Hepatic stellate cell (primary cell): Measurements from ENCODE around the gene NRAP.

Source experiments
- DNase-seq: peaks from one replicate; pipeline ENCODE4 v3.0.0; 2011; ENCODE audit warnings: low spot score

Gene NRAP

DNA sequence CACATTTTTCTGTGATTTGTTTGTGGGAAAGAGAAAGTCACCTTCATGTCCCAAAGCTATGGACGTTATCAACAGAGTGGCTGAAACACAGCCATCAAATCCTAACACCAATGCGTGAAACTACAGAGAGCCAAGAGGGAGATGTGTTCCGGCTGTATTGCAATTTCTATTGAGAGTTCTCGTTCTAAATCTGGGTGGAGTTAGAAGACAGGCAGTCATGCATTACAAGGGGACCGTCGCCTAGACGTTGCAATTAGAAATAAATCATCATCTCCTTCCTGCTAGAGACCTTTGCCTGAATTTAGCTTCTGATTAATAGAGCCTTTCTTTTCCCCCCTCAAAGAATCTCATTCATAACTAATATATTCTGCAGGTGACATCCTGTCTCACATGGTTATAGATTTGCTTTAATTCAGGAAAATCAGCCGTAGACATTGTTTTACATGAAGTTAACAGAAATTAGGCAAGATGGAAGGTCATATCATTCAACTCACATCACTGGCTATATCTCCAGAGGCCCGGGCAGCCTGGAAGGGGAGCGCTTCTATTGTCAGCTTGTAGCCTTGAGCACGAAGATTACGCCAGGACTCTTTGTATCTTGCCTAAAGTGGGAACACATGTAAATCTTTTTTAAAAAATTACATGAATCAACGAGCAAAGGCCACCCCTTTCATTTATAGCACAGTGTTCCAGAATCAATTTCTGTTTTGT, 58.4 kb downstream of the NRAP start:
- DNase-seq, result no peak

DNA sequence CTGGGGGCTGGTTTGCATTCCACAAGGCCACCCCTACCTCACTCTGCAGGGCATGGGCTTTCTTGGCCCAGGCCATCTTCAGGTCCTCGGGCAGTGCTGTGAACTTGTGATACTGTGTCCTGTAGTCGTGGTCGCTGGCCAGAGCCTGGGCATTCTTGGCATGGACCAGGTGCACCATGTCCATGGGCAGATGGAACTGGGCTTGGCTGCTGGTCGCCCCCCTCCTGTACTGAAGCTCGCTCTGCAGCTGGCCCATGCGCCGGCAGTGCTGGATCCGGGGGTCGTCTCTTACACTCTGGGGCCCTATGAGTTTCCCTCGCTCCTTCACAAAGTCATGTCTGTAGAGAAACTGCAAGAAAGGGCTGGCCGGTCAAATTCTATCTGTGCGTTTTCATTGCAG, 59.3 kb downstream of the NRAP start:
- no peak for DNase-seq

DNA sequence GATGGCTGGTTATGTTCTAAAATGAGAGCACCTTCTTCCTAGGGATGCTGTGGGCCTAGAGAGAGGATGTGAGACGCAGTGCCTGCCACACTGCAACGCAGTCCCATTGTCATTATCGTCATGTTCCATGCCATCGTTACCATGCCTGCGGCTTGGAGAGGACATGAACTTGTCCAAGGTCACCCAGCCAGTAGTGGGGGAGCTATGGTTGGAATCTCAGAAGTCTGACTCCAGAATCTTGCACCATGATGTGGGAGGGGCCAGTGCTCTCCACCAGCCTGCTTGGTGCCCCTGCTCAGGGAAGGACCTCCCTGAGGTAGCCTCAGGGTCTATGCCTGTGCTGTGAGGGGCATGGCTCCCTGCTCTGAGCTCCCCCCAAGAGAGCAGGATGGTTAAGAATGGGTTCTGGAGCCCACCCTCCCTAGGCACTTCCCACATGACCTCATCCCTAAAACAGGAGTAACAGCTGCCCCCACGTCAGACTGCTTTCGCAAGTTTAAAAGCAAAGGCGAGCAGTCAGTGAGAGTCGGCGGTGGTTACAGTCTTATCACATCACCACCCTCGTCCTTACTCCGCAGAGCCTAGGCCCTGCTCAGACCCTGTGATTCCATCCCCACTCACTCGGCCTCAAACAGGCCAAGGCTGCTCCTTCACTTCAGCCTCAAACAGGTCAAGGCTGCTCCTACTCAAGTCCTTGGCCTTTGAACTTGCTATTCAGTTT, 60.6 kb downstream of the NRAP start:
- no peak for DNase-seq

DNA sequence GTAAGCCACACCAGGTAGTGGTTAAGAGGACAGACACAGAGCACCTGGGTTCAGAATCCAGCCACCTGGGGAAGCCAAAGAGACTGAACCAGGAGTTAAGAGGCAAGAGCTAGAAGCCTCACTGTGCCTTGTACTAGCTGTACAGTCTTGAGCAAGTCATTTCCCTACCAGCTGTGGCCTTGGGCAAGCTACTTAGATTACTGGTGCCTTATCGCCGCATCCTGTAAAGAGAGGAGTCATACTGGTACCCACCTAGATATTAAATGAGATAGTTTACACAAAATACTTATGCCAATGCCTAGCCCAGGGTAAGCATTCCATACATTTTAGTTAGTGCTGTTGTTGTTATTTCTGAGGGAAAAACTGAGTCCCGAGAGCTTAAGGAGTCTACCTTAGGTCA, 63.3 kb downstream of the NRAP start:
- no peak for DNase-seq

DNA sequence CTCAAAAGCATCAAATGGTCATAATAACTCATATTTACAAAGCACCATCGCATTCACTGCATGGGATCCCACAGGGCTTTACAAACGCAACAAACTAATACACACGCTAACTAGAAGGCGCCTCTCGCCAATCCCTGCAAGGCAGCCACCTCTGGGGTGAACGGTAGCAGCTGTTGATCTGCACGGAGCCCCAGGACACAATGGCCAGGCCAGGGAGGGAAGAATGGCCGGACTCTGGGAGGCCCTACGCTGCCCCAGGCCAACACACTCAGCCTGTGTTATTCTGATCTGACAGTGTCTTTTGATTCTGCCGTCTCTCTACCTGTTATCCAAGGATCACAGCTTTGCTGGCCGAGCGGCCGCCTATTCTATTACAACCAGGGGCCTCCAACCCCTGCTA, 69.2 kb downstream of the NRAP start:
- DNase-seq, result no peak

DNA sequence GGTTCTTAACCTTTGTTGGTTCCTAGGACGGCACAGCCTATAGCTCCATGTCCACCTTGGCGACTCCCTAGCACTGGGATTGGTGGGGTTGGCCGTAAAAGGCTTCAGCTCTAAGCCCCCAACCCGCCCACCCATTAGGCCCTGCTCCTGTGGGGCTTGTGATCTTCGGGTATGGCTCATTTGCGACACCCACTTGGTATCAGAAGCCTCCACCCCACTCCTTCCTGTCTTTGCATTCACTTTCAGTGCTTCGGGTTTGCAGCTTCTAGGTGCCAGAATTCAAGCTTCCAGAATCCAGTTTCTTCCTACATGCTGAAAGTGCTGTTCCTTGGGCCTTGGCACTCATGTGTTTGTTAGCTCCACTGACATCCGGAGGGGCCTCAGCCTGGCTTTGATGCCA, 71.5 kb downstream of the NRAP start:
- DNase-seq, result no peak

DNA sequence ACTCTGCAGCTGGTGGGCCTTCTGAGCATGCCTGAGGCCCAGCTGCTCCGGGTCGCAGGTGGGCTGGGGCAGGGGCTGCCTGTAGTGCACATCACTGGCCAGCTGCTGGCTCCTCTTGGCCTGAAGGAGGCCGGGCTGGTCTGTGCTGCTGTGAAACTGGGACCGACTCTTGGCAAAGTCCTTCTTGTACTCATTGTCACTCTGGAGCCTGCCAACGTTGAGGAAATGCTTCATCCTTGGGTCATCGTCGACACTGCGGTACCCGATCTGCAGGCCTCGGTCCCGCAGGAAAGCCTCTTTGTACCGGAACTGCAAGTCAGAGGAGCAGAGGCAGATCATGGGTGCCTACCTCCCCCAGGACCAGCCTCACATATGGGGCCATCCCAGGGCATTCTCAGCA, 73.3 kb downstream of the NRAP start:
- DNase-seq, result no peak

DNA sequence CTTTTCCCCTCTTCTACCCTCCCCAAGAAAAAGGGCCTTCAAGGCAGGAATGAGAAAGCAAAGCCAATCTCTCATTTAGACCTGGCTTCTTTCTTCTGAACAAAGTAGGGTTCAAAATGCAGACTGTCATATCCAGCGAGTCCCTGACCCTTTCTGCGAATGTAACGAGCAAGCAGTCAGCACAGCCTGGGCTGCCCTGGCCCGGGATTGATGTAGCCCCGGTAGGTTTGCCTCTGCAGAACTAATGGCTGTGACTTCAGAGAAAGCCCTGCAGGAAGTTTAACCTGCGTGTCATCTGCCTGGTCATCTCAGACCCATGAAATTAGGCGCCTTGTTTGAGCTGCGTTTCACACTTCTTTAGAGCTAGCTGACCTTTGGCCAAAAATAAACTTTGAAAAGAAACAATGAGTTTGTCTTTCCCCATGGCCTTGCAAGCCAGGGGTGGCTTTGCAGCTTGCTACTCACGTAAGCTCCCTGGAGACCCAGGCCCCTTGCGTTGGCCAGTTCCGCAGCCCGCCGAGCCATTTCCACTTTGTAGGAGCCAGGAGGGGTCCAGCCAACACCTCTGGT, 74.6 kb downstream of the NRAP start:
- no peak for DNase-seq

DNA sequence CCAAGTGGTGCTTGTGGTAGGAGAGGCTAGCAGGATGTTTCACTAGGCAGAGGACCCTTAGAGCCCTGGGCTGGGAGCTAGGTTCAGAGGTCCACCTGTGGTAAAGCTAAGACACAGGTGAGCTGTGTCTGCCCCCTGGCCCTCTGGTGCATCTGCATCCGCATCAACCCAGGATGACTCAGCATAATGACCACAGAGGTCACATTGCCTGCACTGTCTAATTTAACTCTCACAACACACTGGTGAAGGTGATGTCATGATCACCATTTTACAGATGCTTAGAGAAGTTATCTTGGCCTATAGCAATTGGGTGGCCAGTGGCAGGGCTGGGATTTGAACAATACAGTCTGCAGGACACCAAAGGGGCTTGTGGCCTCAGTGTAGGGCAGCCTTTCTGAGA, 77.9 kb downstream of the NRAP start:
- no peak for DNase-seq

DNA sequence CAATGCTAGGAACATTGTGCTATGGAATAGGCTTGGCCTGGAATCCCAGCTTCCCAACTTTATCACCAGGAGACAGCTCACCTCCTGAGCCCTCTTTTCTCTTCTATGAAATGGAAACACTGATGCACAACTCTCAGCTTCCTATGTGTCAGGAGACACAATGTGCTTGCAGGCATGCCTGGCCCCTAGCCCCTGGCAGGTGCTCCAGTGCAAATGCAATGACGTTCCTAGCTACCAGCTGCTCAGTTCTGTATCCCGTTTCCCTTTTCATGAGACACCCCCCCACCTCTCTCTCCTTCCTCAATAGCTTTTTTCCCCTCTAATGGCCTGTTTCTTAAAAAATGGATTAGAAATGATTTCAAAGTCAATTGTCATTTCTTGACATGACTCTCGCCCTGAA, 80.3 kb downstream of the NRAP start:
- no peak for DNase-seq

DNA sequence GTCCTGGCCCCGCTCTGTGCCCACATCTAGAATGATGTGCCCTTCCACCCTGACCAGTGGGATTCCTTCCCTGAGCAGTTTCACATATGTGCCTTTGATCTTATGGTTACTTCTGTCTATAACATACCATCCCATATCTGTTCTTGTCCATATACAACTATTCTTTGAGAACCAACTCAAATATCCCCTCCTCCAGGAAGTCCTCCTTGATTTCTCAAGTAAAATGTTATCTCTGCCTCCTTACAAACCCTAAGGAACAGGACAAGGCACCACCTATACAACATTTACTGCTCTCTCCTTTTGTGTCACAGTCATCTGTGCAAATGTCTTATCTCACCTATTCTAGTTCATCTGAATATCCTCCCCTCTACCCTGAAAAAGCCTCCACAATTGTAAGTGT, 82.7 kb downstream of the NRAP start:
- DNase-seq, result no peak

DNA sequence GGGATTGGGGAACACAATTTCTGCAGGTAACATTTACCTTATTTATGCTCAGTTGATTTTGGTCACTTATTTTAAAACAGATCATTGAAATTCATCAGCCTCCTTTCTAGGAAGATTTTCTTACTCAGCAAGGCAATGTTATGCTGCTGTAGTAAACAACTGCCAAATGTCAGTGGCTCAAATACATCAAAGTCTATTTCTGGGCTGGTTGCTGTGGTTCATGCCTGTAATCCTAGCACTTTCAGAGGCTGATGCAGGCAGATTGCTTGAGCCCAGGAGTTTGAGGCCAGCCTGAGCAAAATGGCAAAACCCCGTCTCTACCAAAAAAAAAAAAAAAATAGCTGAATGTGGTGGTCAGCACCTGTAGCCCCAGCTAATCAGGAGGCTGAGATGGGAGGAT, 85.1 kb downstream of the NRAP start:
- DNase-seq, result no peak

DNA sequence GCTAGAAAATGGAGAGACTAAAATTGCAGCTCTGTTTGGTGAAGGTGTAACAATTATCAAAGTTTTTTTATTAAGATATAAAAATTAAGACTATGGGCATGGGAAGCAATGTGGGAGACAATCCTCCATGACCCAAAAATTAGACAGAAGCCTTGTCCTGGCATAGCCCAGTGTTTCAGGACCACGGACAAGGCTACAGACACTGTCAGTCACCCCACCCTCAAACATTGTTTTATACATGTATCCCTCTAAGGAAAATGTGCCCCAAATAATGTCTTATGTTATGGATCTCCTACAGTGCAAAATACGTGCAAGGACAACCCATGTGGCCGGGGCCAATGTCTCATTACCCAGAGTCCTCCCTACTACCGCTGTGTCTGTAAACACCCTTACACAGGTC, 87.0 kb downstream of the NRAP start:
- DNase-seq, result no peak

DNA sequence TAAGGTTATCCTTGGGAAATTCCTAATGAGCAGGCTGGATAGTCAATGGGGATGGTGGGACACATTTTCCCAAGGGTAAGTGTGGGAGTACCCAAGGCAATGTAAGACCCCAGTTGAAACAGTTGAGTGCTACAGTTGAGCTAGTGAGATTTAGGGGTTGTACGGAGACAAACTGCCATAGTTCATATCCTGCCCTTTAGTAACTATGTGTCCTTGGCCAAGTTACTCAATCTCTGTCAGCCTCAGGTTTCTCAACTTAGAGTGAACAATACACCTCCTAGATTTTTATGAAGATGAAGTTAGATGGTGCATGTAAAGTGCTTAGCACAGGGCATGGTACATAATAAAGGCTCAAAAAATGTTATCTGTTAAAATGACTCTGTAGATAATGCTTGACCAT, 90.5 kb downstream of the NRAP start:
- no peak for DNase-seq

DNA sequence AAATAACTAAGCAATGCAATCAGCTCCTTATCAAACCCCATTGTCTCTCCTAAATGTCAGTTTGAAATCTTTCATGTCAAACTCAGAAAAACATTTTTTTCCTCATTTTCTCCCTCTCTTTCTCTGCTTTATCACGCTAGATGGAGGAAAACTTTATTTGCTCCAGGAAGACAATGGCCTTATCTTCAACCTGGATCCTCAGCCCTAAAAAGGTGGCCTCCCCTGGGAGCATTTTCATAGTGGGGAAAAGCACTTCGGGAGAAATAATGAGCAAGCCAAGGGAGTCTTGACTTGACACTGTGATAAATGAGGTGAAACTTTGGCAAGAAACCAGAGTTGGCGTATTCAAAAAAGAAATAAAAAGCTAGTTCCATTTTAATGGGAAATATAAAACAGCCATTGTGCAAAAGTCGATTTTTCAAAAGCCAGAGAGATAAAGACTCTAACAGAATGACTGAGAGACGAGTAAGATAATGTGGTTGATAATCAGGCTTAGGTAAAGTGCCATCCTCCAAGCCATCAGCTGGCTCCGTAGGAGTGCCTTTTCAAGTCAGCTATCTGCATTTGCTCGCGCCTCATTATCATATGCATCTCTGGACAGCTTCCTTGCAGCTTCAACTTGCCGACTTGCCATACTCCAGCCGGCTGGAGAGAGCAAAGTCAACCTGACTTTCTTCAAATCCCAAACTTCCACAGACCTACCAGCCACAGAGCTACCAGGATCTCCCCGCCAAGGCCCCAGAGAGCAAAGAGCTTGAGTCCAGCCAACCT, 91.1 kb downstream of the NRAP start:
- no peak for DNase-seq

DNA sequence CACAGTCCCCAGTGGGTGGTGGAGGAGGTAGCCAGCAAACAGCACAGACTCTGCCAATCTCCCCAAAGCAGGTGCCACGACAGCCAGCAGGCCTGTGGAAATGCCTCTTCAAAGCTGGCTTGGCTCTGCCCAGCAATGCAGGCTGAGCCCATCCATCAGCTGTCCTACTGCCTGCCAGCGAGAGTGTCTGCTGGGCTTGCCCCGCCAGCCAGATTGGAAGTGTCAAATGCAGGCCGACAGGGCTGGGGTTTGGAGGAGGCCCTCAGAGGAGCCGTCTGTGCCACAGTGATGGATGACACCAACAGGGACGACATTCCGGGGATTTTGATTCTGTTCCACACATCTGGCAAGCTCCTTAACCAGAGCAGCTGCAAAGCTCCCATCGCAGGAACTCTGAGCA, 94.3 kb downstream of the NRAP start:
- no peak for DNase-seq

DNA sequence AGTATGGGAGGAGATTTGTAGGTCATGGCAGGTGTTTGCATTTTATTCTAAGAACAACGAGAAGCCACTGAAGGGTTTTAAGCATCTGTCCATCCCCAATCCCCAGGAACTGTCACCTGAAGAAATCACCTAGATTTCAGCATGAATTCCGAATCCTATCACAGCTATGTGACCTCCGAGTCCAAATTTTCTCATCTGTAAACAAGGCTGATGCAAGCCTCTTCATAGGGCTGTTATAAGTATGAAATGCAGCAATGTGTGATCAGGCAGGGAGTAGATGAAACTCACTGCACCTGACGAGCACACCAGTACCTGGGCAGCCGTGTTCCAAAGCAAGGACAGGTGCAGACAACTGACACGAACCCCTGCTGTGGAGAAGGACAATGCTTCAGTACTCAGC, 97.0 kb downstream of the NRAP start:
- DNase-seq, result no peak

DNA sequence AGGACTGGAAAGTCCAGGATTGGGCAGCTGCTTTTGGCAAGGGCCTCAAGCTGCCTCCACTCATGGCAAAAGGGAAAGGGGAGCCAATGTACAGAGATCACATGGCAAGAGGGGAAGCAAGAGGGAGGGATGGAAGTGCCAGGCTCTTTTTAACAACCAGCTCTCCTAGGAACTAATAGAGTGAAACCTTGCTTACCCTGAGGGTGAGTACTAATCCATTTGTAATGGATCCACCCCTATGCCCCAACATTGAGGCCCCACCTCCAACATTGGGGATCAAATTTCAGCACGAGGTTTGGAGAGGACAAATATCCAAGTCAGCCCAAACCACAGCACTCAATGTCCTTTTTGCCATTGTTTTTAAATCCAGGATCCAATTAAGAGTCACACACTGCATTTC, 98.5 kb downstream of the NRAP start:
- DNase-seq, result no peak

DNA sequence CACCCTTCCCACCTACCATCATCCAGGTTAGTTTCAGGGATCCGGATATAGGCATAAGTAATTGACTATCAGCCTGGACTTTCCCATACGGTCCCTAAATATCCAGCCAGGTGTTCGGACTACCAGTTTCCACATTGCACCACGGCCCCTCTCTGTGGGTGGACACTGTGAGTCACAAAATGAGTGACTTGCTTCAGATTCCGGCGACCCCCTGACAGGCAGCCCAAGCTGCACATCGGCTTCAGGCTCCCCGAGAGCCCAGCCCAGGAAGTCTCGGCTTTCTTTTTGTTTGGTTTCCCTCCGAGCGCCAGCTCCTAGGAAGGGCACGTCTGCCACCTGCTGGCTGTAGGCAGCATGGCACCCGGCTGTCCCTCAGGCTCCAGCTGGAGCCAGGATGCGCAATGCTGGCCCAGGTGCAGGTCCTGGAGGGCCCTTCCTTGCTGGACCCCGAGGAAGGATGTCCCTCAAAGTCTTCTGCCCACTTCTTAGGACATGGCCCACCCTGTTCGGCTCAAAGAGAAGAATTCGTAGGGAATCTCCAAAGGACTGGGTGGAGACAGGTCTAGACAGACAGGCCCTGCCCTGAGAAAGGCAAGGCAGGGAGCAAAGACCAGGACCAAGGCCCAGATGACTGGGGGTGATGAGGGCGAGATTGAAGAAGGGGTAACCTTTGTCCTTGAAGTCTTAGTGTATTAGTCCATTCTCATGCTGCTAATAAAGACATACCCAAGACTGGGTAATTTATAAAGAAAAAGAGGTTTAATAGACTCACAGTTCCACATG, 100.3 kb downstream of the NRAP start:
- DNase-seq, result peak; percentile 78

DNA sequence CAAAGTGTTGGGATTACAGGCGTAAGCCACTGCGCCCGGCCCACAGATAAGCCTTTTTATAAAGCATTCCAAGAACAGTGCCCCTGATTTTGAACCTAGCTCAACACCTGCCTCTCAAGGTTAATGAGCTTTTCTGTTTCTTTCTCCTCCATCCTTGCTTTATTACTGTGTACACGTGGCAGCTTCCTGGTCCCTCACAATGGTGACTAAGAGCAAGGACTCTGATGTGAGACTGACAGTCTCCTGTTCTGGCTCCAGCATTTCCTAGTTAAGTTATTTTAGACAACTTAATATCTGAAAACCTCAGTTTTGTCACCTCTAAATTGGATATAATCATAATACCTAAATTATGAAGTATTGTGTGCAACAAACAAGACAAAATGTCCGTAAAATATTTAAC, 101.1 kb downstream of the NRAP start:
- no peak for DNase-seq

DNA sequence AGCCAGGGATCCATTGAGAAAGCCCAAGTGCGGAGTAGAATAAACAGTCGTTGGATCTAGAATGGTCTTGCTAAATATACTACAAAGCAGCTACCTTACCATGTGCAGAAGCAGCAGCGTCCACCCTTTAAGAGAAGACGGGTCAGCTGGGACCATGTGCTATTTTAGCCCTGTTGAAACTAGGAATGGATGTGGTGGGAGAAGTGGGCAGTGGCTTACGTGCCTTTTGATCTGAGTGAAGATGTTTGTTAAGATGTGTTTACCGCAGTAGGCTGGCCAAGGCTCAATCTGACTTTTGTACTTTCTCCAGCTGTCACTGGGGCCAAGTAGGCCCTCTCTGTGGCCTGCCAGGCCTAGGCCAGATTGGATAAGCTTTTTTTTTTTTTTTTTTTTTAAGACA, 101.8 kb downstream of the NRAP start:
- no peak for DNase-seq

DNA sequence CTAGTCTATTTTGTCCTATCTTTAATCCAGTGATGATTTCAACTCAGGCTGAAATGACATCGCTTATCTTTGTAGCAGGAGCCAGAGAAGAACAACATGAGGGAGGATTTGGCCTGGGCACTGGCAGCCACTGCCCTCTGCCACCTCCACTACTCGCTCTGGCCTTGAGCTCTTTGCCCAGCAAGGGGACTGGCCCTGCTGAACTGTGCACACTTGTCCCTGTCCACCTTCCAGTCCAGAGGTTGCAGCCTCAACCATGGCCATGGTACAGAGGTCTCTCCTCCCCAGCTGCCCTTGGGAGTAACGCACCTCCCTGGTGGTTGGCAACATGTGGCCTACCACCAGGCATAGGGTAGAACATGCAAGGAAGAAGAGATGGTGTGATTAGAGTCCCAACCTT, 102.6 kb downstream of the NRAP start:
- DNase-seq, result no peak
